HG03103 (cell line): ENCODE data around the gene C19orf81.

Experiments used
- ATAC-seq: cut with Tn5 transposase; IDR thresholded peaks from one replicate; pipeline ENCODE4 v1.9.1; 2021; ENCODE audit warnings: low read depth; ENCODE audit not compliant: unreplicated experiment

The C19orf81 gene

GRCh38 chr19:50676625-50677197 is 27.5 kb downstream of the C19orf81 start:
- no peak for ATAC-seq

GRCh38 chr19:50677636-50678035 is 28.4 kb downstream of the C19orf81 start:
- no peak for ATAC-seq

- no peak for ATAC-seq
These were observed 29.1 kb downstream of the C19orf81 start for GRCh38 chr19:50678323-50678722.

GRCh38 chr19:50679177-50680125 is 30.2 kb downstream of the C19orf81 start:
- no peak for ATAC-seq

GRCh38 chr19:50686310-50687032 is 37.2 kb downstream of the C19orf81 start:
- no peak for ATAC-seq

- no peak for ATAC-seq
These were observed 39.5 kb downstream of the C19orf81 start for GRCh38 chr19:50688766-50689165.

GRCh38 chr19:50690439-50690838 is 41.2 kb downstream of the C19orf81 start:
- no peak for ATAC-seq

- no peak for ATAC-seq
These were observed 44.1 kb downstream of the C19orf81 start for GRCh38 chr19:50693064-50693975.

- ATAC-seq, result no peak
These were observed 45.5 kb downstream of the C19orf81 start for GRCh38 chr19:50694815-50695145.

- no peak for ATAC-seq
These were observed 46.2 kb downstream of the C19orf81 start for GRCh38 chr19:50695251-50696093.

- ATAC-seq, result no peak
These were observed 46.8 kb downstream of the C19orf81 start for GRCh38 chr19:50696094-50696483.

- no peak for ATAC-seq
These were observed 48.3 kb downstream of the C19orf81 start for GRCh38 chr19:50697414-50698124.

GRCh38 chr19:50701367-50701985 is 52.2 kb downstream of the C19orf81 start:
- no peak for ATAC-seq

- ATAC-seq, result no peak
These were observed 53.1 kb downstream of the C19orf81 start for GRCh38 chr19:50702158-50702870.

GRCh38 chr19:50702871-50703829 is 53.9 kb downstream of the C19orf81 start:
- no peak for ATAC-seq

- ATAC-seq, result no peak
These were observed 54.9 kb downstream of the C19orf81 start for GRCh38 chr19:50703915-50704796.
